ENCODE measurements around the gene CSTF3.

DNA sequence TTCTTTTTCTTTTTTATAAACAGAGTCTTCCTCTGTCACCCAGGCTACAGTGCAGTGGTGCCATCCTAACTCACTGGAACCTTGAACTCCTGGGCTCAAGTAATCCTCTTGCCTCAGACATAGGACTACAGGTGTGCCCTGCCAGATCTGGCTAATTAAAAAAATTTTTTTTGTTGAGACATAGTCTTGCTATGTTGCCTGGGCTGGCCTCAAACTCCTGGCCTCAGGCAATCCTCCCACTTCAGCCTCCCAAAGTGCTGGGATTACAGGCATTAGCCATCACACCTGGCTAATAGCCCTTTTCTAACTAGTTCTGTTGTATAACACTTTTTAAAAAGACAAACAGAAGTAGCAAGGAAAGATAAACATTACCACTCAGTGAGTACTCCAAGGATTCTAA is 57.4 kb downstream of the CSTF3 start:
- TF ChIP-seq EZH2 (IDR thresholded peaks at IDR 0.05) (no peak), POLR2AphosphoS5 (IDR thresholded peaks at IDR 0.05; ENCODE audit: borderline replicate concordance, low read depth, low read length) (no peak), FOXP2 (optimal IDR thresholded peaks at IDR 0.05; ENCODE audit: control extremely low read depth, extremely low read length, insufficient read depth) (no peak)
